ENCODE results near the gene FAM110C.

- TF ChIP-seq POLR2A (IDR thresholded peaks at IDR 0.05) (no peak), CTCF (IDR thresholded peaks at IDR 0.05) (peak; percentile 14 to 34 (median 24)), EP300 (IDR thresholded peaks at IDR 0.05) (no peak)
Observed at GRCh38 chr2:18402-19271, 27.7 kb downstream of the FAM110C start.
